GM12873 (cell line): ENCODE results near the gene CTDSPL.

Experiments used
- CTCF ChIP-seq: IDR thresholded peaks from 2 replicates; pipeline ENCODE4 v1.5.1; 2012; ENCODE audit warnings: low read depth, mild to moderate bottlenecking, moderate library complexity, low read length, control low read depth; ENCODE audit not compliant: insufficient read depth; ENCODE audit errors: missing control alignments

Gene CTDSPL

GRCh38 chr3:38022896-38023709 is 161.4 kb downstream of the CTDSPL start:
- TF ChIP-seq CTCF, result no peak

- TF ChIP-seq CTCF, result no peak
Measured at GRCh38 chr3:38026856-38027255, 165.2 kb downstream of the CTDSPL start.

GRCh38 chr3:38027466-38028465 is 166.1 kb downstream of the CTDSPL start:
- no peak for TF ChIP-seq CTCF

- TF ChIP-seq CTCF, result no peak
Measured at GRCh38 chr3:38028621-38029361, 167.1 kb downstream of the CTDSPL start.

GRCh38 chr3:38029400-38030125 is 167.9 kb downstream of the CTDSPL start, which contains the start of gene PLCD1:
PLCD1 (minus strand) TSS chr3:38029642; CDS start chr3:38029539, 103 bp downstream.
- TF ChIP-seq CTCF, result no peak

- no peak for TF ChIP-seq CTCF
Measured at GRCh38 chr3:38030126-38031021, 168.7 kb downstream of the CTDSPL start.
